ENCODE results near the gene COX7A2.

- TF ChIP-seq POLR2A (IDR thresholded peaks at IDR 0.05) = no peak
- no peak for TF ChIP-seq CTCF (IDR thresholded peaks at IDR 0.05)
Measured at GRCh38 chr6:75199889-75200288, 43.7 kb downstream of the COX7A2 start.
